Natural killer cell (primary cell): ENCODE measurements around the gene TNS3. TPM values are rescaled to one million over a fixed set of nuclear protein-coding genes. Genes with fewer than 3 reads are reported as not detected.
"Not testable (repeated sequence)": the region's sequence is repeated elsewhere in the genome, so short reads cannot be mapped to it uniquely, and the experiment has no call there.

Experiments
- ATAC-seq, 3 donors: fragments of 150-1000 bp in 2 of 3; fragments of 200-7000 bp in 1 of 3; cut with Tn5 transposase; 1 replicate in 1 of 3; 2 replicates in 2 of 3; pipeline ENCODE4 v1.10.0; 2021; ENCODE audit warnings: mild to moderate bottlenecking in 2 of 3, moderate library complexity in 2 of 3
- DNase-seq, 2 donors: peaks; one replicate each; pipeline versions ENCODE4 v3.0.0 to v3.0.0-alpha.2; 2013 to 2021; ENCODE audit warnings: mixed read lengths in 1 of 2
- H3K27ac ChIP-seq: one replicate; pipeline ENCODE4 v1.5.1; 2013; ENCODE audit warnings: mild to moderate bottlenecking, low read length
- H3K27me3 ChIP-seq: one replicate; pipeline ENCODE4 v1.6.1; 2013; ENCODE audit warnings: low read length; ENCODE audit not compliant: control insufficient read depth, insufficient read depth
- H3K36me3 ChIP-seq: one replicate; pipeline ENCODE4 v1.6.1; 2013; ENCODE audit warnings: low read length; ENCODE audit not compliant: control insufficient read depth, insufficient read depth
- H3K4me1 ChIP-seq: one replicate; pipeline ENCODE4 v1.6.1; 2013; ENCODE audit warnings: low read length; ENCODE audit not compliant: control insufficient read depth, insufficient read depth
- H3K4me3 ChIP-seq: one replicate; pipeline ENCODE4 v1.5.1; 2013; ENCODE audit warnings: low read length
- H3K9me3 ChIP-seq: one replicate; pipeline ENCODE4 v1.6.1; 2013; ENCODE audit warnings: low read length; ENCODE audit not compliant: control insufficient read depth, insufficient read depth
- H3K27ac Mint-ChIP-seq, 2 donors: one replicate each; pipeline ENCODE4 v1.8.0; 2022; ENCODE audit warnings: mild to moderate bottlenecking in 2 of 2, mixed read lengths in 2 of 2, moderate library complexity in 1 of 2
- H3K27me3 Mint-ChIP-seq, 2 donors: one replicate each; pipeline ENCODE4 v1.8.0; 2022; ENCODE audit warnings: low read depth in 2 of 2, mixed read lengths in 2 of 2
- H3K36me3 Mint-ChIP-seq: one replicate; pipeline ENCODE4 v1.8.0; 2022; ENCODE audit warnings: mixed read lengths
- H3K4me1 Mint-ChIP-seq, 2 donors: one replicate each; pipeline ENCODE4 v1.8.0; 2022; ENCODE audit warnings: mixed read lengths in 2 of 2
- H3K4me3 Mint-ChIP-seq: one replicate; pipeline ENCODE4 v1.8.0; 2022; ENCODE audit warnings: mild to moderate bottlenecking, moderate library complexity, mixed read lengths
- H3K9me3 Mint-ChIP-seq, 2 donors: one replicate each; pipeline ENCODE4 v1.8.0; 2022; ENCODE audit warnings: mixed read lengths in 2 of 2
- CTCF ChIP-seq: fragments of 200-600 bp; IDR thresholded peaks from one replicate; pipeline ENCODE4 v1.8.0; 2022; ENCODE audit warnings: antibody characterized with exemption
- WGBS: methylation state at CpG from one replicate; pipeline ENCODE4 v1.1.7; 2013; ENCODE audit warnings: missing lambda C conversion rate; ENCODE audit not compliant: insufficient coverage; 5-methylcytosine and 5-hydroxymethylcytosine counted together
- intact Hi-C: fragments of 100-400 bp; cut with micrococcal nuclease; formaldehyde crosslinking; loops from one replicate; pipeline ENCODE4 v1.14.2; 2022
- total RNA-seq, 4 donors: library from RNA; stranded (reverse); fragments of 120-200 nt in 1 of 4; gene quantifications; one replicate each; pipeline versions ENCODE4 v1.2.3 to v1.2.4, GENCODE V29; 2013 to 2022

TNS3 gene
- total RNA-seq, 3 donors from 2014 or later (not counting 1 experiment from before 2014, with no cell fraction given) = 1.6 to 3.5 (median 2.9) TPM

- no peaks in the 10 kb centered on the region for H3K27me3 ChIP-seq
- H3K27ac Mint-ChIP-seq = no peak overlapping the region
- H3K36me3 Mint-ChIP-seq = no peaks in the 10 kb centered on the region
- TF ChIP-seq CTCF = no peak
- no peaks in the 10 kb centered on the region for H3K4me1 ChIP-seq
- H3K27ac ChIP-seq = no peak overlapping the region
- no peaks in the 10 kb centered on the region for H3K27me3 Mint-ChIP-seq
- no peaks in the 10 kb centered on the region for H3K9me3 Mint-ChIP-seq
- H3K4me3 ChIP-seq = no peak overlapping the region
- no peaks in the 10 kb centered on the region for H3K4me1 Mint-ChIP-seq
- no peak overlapping the region for H3K4me3 Mint-ChIP-seq
- no peaks in the 10 kb centered on the region for H3K36me3 ChIP-seq
- H3K9me3 ChIP-seq = no peaks in the 10 kb centered on the region
- intact Hi-C loops = no loop called here
- DNase-seq = no peak
- ATAC-seq = no peak
- WGBS = 88% methylated on average over 8 of the region's 8 CpGs
Measured at GRCh38 chr7:47443049-47443448, 138.9 kb downstream of the TNS3 start.

GRCh38 chr7:47442605-47442865, 139.4 kb downstream of the TNS3 start:
- no peak overlapping the region for H3K27ac ChIP-seq
- H3K9me3 ChIP-seq = no peaks in the 10 kb centered on the region
- no peaks in the 10 kb centered on the region for H3K4me1 ChIP-seq
- DNase-seq = no peak
- ATAC-seq = no peak
- H3K4me3 ChIP-seq = no peak overlapping the region
- Mint-ChIP-seq H3K27ac (no peak overlapping the region), H3K9me3 (no peaks in the 10 kb centered on the region), H3K36me3 (no peaks in the 10 kb centered on the region), H3K4me3 (no peak overlapping the region), H3K27me3 (no peaks in the 10 kb centered on the region), H3K4me1 (no peaks in the 10 kb centered on the region)
- intact Hi-C loops = no loop called here
- H3K27me3 ChIP-seq = no peaks in the 10 kb centered on the region
- no peaks in the 10 kb centered on the region for H3K36me3 ChIP-seq
- no peak for TF ChIP-seq CTCF
- 88% methylated on average over 3 of the region's 4 CpGs for WGBS

- no peaks in the 10 kb centered on the region for H3K4me1 Mint-ChIP-seq
- H3K4me3 Mint-ChIP-seq = no peak overlapping the region
- TF ChIP-seq CTCF = no peak
- no peaks in the 10 kb centered on the region for H3K36me3 Mint-ChIP-seq
- no peaks in the 10 kb centered on the region for H3K36me3 ChIP-seq
- H3K9me3 Mint-ChIP-seq = no peaks in the 10 kb centered on the region
- no peaks in the 10 kb centered on the region for H3K4me1 ChIP-seq
- no peaks in the 10 kb centered on the region for H3K9me3 ChIP-seq
- ATAC-seq (no peak), DNase-seq (no peak)
- no peak overlapping the region for H3K27ac Mint-ChIP-seq
- no peaks in the 10 kb centered on the region for H3K27me3 ChIP-seq
- H3K4me3 ChIP-seq = no peak overlapping the region
- H3K27ac ChIP-seq = no peak overlapping the region
- intact Hi-C loops = no loop called here
- 86% methylated on average over 10 of the region's 11 CpGs for WGBS
- no peaks in the 10 kb centered on the region for H3K27me3 Mint-ChIP-seq
Measured at GRCh38 chr7:47441796-47442604, 139.9 kb downstream of the TNS3 start.

DNA sequence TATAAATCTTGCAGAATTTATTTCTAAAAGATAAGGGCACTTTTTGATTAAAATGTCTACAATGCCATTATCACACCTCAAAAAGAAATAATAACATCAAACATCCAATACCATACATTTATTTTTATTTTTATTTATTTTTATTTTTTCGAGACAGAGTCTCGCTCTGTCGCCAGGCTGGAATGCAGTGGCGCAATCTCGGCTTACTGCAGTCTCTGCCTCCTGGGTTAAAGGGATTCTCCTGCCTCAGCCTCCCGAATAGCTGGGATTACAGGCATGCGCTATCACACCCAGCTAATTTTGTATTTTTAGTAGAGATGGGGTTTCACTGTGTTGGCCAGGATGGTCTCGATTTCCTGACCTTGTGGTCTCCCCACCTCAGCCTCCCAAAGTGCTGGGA, 140.9 kb downstream of the TNS3 start:
- H3K27me3 ChIP-seq, H3K4me3 ChIP-seq, H3K27me3 Mint-ChIP-seq, H3K36me3 ChIP-seq, H3K9me3 ChIP-seq, H3K36me3 Mint-ChIP-seq, H3K4me1 Mint-ChIP-seq, H3K27ac ChIP-seq, H3K27ac Mint-ChIP-seq, intact Hi-C loops, H3K4me1 ChIP-seq, DNase-seq, H3K9me3 Mint-ChIP-seq, H3K4me3 Mint-ChIP-seq, ATAC-seq: not testable (repeated sequence)
- 95% methylated on average over 8 of the region's 8 CpGs for WGBS
